ENCODE measurements around the gene SEMA4A.
A peak's percentile ranks its signal among the peaks of the same experiment; 100 is the strongest.
"Not testable (repeated sequence)": the region's sequence is repeated elsewhere in the genome, so short reads cannot be mapped to it uniquely, and the experiment has no call there.

Gene SEMA4A

GRCh38 chr1:156198831-156199349, 45.5 kb downstream of the SEMA4A start:
- DNase-seq, result no peak

GRCh38 chr1:156200044-156200443, 46.7 kb downstream of the SEMA4A start:
- no peak for DNase-seq

- no peak for DNase-seq
Observed at GRCh38 chr1:156203331-156203730, 49.9 kb downstream of the SEMA4A start.

GRCh38 chr1:156204686-156205085, 51.3 kb downstream of the SEMA4A start:
- DNase-seq, result no peak

GRCh38 chr1:156211243-156211642, 57.9 kb downstream of the SEMA4A start:
- DNase-seq, result no peak

- DNase-seq, result no peak
Observed at GRCh38 chr1:156212130-156212529, 58.7 kb downstream of the SEMA4A start.

GRCh38 chr1:156212833-156213643, 59.7 kb downstream of the SEMA4A start, which contains the start of gene PMF1:
Gene PMF1 (plus strand): TSS chr1:156213007. CDS start chr1:156213016, 9 bp downstream.
- DNase-seq, result peak; percentile 98

GRCh38 chr1:156213644-156213966, 60.2 kb downstream of the SEMA4A start:
- no peak for DNase-seq

GRCh38 chr1:156214024-156214748, 60.8 kb downstream of the SEMA4A start:
- DNase-seq, result no peak

GRCh38 chr1:156216361-156217086, 63.1 kb downstream of the SEMA4A start:
- not testable (repeated sequence) for DNase-seq

- DNase-seq, result no peak
Observed at GRCh38 chr1:156217871-156218270, 64.5 kb downstream of the SEMA4A start.

- no peak for DNase-seq
Observed at GRCh38 chr1:156220226-156220625, 66.8 kb downstream of the SEMA4A start.

- DNase-seq, result no peak
Observed at GRCh38 chr1:156221986-156222692, 68.8 kb downstream of the SEMA4A start.

GRCh38 chr1:156225677-156226014, 72.3 kb downstream of the SEMA4A start:
- DNase-seq, result no peak

GRCh38 chr1:156226116-156226538, 72.7 kb downstream of the SEMA4A start:
- no peak for DNase-seq

- DNase-seq, result no peak
Observed at GRCh38 chr1:156226782-156227181, 73.4 kb downstream of the SEMA4A start.

All from femur (tissue), 1 donor.